ENCODE data around the gene ADORA1.

ADORA1 gene

DNA sequence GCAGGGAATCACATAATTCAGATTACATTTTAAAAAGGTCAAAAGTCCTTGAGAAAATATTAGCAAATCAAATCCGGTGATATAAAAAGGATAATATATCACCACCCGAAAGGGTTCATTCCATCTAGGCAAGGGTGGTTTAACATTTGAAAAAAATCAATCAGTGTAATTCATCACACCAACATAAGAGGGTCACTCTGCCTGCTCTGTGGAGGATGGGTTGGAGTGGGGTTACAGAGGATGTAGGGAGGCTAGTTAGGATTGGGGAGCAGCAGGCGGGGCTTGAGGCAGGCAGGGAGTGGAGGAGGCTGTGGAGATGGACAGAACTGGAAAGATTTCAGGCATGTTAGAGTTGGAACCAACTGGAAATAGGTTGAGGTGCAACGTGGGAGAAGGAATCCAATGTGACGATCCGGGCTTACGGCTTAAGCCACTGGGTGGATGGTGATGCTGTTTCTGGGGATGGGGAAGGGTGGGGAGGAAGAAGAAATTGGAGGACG is 12.5 kb downstream of the ADORA1 start:
- no peak for TF ChIP-seq EZH2phosphoT487 (conservative IDR thresholded peaks at IDR 0.05; ENCODE audit: low read length)
- TF ChIP-seq, protein P1, sequence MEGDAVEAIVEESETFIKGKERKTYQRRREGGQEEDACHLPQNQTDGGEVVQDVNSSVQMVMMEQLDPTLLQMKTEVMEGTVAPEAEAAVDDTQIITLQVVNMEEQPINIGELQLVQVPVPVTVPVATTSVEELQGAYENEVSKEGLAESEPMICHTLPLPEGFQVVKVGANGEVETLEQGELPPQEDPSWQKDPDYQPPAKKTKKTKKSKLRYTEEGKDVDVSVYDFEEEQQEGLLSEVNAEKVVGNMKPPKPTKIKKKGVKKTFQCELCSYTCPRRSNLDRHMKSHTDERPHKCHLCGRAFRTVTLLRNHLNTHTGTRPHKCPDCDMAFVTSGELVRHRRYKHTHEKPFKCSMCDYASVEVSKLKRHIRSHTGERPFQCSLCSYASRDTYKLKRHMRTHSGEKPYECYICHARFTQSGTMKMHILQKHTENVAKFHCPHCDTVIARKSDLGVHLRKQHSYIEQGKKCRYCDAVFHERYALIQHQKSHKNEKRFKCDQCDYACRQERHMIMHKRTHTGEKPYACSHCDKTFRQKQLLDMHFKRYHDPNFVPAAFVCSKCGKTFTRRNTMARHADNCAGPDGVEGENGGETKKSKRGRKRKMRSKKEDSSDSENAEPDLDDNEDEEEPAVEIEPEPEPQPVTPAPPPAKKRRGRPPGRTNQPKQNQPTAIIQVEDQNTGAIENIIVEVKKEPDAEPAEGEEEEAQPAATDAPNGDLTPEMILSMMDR (IDR thresholded peaks at IDR 0.05; ENCODE audit: insufficient read depth, low read length, poor library complexity, severe bottlenecking), result no peak
- Histone ChIP-seq H3K27me3 (ENCODE audit: low read length) (no peaks in the 10 kb centered on the region; the same call in 1 of the 2 replicates), H3K4me3 (ENCODE audit: insufficient read depth, low read length, poor library complexity, severe bottlenecking) (no peak overlapping the region)

DNA sequence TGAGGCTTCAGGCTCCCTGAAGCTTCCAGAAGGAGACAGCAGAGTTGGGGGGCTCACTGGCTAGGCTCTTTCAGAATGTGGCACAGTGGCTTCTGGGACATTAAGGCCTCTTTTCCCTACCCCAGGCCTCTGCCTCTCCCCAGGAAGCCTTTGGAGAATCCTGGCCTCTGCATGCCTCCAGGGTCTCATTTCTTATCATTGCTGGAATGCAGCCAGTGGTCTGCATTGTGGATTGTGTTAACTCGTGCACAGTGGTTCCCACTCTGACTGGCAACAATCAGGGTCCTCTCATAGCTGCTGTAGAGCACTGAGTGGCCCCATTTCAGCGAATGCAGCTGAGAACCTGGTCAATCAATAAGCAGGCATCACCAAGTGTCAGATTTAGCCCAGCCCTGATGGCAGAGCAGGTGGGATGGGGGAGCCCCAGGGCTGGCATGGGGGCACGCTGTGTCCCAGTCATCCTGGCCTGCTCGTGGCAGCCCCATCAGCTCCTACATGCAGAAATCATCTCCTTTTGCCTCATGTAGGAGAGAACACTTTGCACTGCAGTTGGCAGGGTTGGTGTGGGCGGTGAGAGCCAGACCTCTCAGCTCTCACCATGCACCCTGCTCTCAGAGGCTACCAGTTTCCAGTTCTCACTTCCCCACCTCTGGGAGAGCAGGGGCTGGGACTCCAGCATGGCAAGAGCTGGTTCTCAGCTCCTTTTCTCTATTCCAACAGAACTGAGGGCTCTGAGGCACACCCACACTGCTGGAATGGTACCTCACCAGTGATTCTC is 13.4 kb downstream of the ADORA1 start:
- Histone ChIP-seq H3K9me3 (ENCODE audit: insufficient read depth, low read length) (no peaks in the 10 kb centered on the region), H3K9ac (ENCODE audit: low read length) (no peak overlapping the region), H3K79me2 (ENCODE audit: insufficient read depth, low read length) (no peaks in the 10 kb centered on the region), H3K9me2 (replicated peaks; ENCODE audit: insufficient read depth, low read length) (no peaks in the 10 kb centered on the region), H3K27me3 (ENCODE audit: low read length) (no peaks in the 10 kb centered on the region; the same call in 1 of the 2 replicates), H3K27ac (ENCODE audit: low read depth, low read length) (no peak overlapping the region), H2AFZ (ENCODE audit: low read depth, low read length, severe bottlenecking) (no peak overlapping the region), H3K36me3 (ENCODE audit: low read length) (no peaks in the 10 kb centered on the region), H3K4me2 (ENCODE audit: low read depth, low read length, poor library complexity, severe bottlenecking) (no peak overlapping the region), H3F3A (ENCODE audit: insufficient read depth) (no peaks in the 10 kb centered on the region), H3K4me3 (ENCODE audit: insufficient read depth, low read length, poor library complexity, severe bottlenecking) (no peak overlapping the region), H4K20me1 (ENCODE audit: low read depth, low read length) (no peaks in the 10 kb centered on the region)
- no peak for TF ChIP-seq EZH2phosphoT487 (conservative IDR thresholded peaks at IDR 0.05; ENCODE audit: low read length)
- TF ChIP-seq, protein P1 (IDR thresholded peaks at IDR 0.05; ENCODE audit: insufficient read depth, low read length, poor library complexity, severe bottlenecking), result no peak

More for the DNA sequence above, 12.5 kb downstream of the ADORA1 start:
- Histone ChIP-seq H3K9me2 (replicated peaks; ENCODE audit: insufficient read depth, low read length) (no peaks in the 10 kb centered on the region), H4K20me1 (ENCODE audit: low read depth, low read length) (no peaks in the 10 kb centered on the region), H3K36me3 (ENCODE audit: low read length) (no peaks in the 10 kb centered on the region), H3K4me2 (ENCODE audit: low read depth, low read length, poor library complexity, severe bottlenecking) (no peak overlapping the region), H3K9me3 (ENCODE audit: insufficient read depth, low read length) (no peaks in the 10 kb centered on the region), H3K27ac (ENCODE audit: low read depth, low read length) (no peak overlapping the region), H2AFZ (ENCODE audit: low read depth, low read length, severe bottlenecking) (no peak overlapping the region), H3K9ac (ENCODE audit: low read length) (no peak overlapping the region), H3F3A (ENCODE audit: insufficient read depth) (no peaks in the 10 kb centered on the region), H3K79me2 (ENCODE audit: insufficient read depth, low read length) (no peaks in the 10 kb centered on the region)

DNA sequence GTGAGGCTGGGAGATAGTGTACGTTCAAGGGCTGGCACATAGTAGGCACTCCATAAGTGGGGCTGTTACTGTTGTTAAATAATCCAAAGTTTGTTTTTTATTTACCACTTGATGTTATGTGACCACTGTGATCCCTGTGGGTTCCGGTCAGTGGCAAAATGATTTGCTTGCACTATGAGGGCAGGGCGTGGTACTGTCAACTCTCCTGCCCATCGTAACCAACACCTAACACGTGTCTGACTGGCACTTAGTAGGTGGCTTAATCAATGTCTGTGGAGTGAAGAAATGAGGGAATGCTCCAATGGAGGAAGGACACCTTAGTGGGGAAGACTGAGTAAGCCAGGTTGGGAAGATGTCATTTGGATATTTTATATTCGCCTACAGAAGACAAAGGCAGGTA is 14.6 kb downstream of the ADORA1 start:
- H3K4me2 ChIP-seq (ENCODE audit: low read depth, low read length, poor library complexity, severe bottlenecking), result no peak overlapping the region
- no peak overlapping the region for H3K27ac ChIP-seq (ENCODE audit: low read depth, low read length)
- H3K79me2 ChIP-seq (ENCODE audit: insufficient read depth, low read length), result no peaks in the 10 kb centered on the region
- no peaks in the 10 kb centered on the region for H3F3A ChIP-seq (ENCODE audit: insufficient read depth)
- no peak overlapping the region for H2AFZ ChIP-seq (ENCODE audit: low read depth, low read length, severe bottlenecking)
- H3K36me3 ChIP-seq (ENCODE audit: low read length), result no peaks in the 10 kb centered on the region
- no peaks in the 10 kb centered on the region for H4K20me1 ChIP-seq (ENCODE audit: low read depth, low read length)
- H3K9me2 ChIP-seq (replicated peaks; ENCODE audit: insufficient read depth, low read length), result no peaks in the 10 kb centered on the region
- no peak overlapping the region for H3K9ac ChIP-seq (ENCODE audit: low read length)
- no peak overlapping the region for H3K4me3 ChIP-seq (ENCODE audit: insufficient read depth, low read length, poor library complexity, severe bottlenecking)
- TF ChIP-seq, protein P1 (IDR thresholded peaks at IDR 0.05; ENCODE audit: insufficient read depth, low read length, poor library complexity, severe bottlenecking), result no peak
- no peak for TF ChIP-seq EZH2phosphoT487 (conservative IDR thresholded peaks at IDR 0.05; ENCODE audit: low read length)
- no peaks in the 10 kb centered on the region for H3K27me3 ChIP-seq (ENCODE audit: low read length)
- H3K9me3 ChIP-seq (ENCODE audit: insufficient read depth, low read length), result no peaks in the 10 kb centered on the region

Data from SU-DHL-6 (cell line).